Duodenal mucosa (tissue), 2 donors: ENCODE data around the gene TRMT10B.

Experiments
- H3K27ac ChIP-seq: one replicate; pipeline ENCODE4 v1.7.0; 2013; ENCODE audit warnings: low read depth, low read length
- H3K27me3 ChIP-seq, 2 donors: one replicate each; pipeline ENCODE4 v1.7.0; 2013; ENCODE audit warnings: low read length in 2 of 2, control low read depth in 1 of 2; ENCODE audit not compliant: insufficient read depth in 2 of 2, control insufficient read depth in 1 of 2
- H3K36me3 ChIP-seq, 2 donors: one replicate each; pipeline ENCODE4 v1.7.0; 2013; ENCODE audit warnings: low read length in 2 of 2, control low read depth in 1 of 2; ENCODE audit not compliant: insufficient read depth in 2 of 2, control insufficient read depth in 1 of 2
- H3K4me1 ChIP-seq, 2 donors: one replicate each; pipeline ENCODE4 v1.7.0; 2013; ENCODE audit warnings: low read length in 2 of 2, control low read depth in 1 of 2; ENCODE audit not compliant: insufficient read depth in 2 of 2, control insufficient read depth in 1 of 2
- H3K4me3 ChIP-seq, 2 donors: one replicate each; pipeline ENCODE4 v1.7.0; 2013; ENCODE audit warnings: low read length in 2 of 2, low read depth in 1 of 2
- H3K9ac ChIP-seq, 2 donors: one replicate each; pipeline ENCODE4 v1.7.0; 2013; ENCODE audit warnings: low read length in 2 of 2, low read depth in 1 of 2
- H3K9me3 ChIP-seq, 2 donors: one replicate each; pipeline ENCODE4 v1.7.0; 2013; ENCODE audit warnings: low read length in 2 of 2, control low read depth in 1 of 2; ENCODE audit not compliant: control insufficient read depth in 1 of 2

The TRMT10B gene

DNA sequence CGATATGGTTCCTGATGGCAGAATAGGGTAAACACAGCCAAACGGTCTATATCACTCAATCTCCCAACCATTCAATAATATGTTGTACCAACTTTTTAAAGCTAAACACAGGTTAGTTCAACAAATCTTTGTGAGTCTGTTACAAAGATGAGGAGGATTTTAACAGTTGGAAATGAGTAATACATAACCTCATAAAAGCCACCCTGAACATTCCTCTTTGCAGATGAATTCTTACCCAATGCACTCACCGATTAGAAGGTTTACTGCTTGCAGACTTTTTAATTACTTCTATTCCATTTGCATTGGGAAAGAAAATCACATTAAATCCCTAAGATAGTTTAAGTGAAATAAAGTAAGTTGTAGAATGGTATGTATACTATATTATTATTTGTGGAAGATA lies 23.3 kb upstream of the TRMT10B start:
- Histone ChIP-seq H3K4me3 (no peak overlapping the region), H3K4me1 (no peaks in the 10 kb centered on the region), H3K27ac (no peak overlapping the region), H3K9ac (no peak overlapping the region), H3K27me3 (no peaks in the 10 kb centered on the region), H3K36me3 (no peaks in the 10 kb centered on the region), H3K9me3 (no peaks in the 10 kb centered on the region)

DNA sequence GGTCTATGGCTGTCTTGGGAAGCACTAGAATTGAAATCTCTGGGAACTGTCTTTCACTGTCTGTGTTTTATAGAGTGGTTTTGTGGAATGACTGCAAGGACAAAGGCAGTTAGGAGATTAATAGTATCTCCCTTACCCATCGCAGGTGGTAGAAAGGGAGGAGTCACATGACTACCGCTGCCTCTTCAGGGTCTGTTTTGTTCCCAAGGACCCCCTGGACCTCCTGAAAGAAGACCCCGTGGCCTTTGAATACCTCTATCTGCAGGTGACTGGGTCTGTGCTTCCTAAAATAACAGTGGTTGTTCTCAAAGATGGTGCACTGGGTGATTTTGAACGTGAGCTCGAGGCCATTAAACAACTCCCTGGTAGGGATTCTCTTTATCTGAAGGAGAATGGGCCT lies 22.8 kb upstream of the TRMT10B start:
- no peaks in the 10 kb centered on the region for H3K36me3 ChIP-seq
- H3K27ac ChIP-seq = no peak overlapping the region
- H3K9ac ChIP-seq = no peak overlapping the region
- H3K27me3 ChIP-seq = no peaks in the 10 kb centered on the region
- H3K4me1 ChIP-seq = no peaks in the 10 kb centered on the region
- no peak overlapping the region for H3K4me3 ChIP-seq
- no peaks in the 10 kb centered on the region for H3K9me3 ChIP-seq

DNA sequence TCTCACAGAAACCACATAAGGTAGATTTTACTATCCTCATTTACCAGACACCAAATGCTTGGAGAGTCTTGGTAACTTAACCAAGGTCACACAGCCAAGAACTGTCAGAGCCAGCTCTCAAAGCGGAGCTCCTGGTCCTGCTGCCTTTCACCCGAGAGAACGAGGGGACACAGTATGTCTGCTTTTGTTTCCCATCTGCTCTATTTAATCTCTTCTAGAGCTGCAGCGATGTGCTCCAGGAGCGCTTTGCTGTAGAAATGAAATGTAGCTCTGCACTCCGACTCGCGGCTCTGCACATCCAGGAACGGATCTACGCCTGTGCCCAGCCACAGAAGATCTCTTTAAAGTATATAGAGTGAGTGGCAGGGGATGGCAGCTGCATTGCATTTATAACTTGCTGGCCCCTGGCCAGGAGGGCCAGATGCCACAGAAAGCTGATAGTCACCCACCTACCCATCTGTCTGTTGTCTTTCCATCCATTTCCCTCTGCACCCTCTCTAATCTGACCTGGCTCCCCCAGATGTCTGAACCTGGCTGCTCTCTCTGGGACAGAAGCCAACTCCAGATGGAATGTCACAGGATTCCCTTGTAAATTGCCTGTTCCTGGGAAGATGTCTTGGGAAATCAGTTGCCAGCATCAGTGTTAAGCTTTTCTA lies 21.4 kb upstream of the TRMT10B start:
- Histone ChIP-seq H3K4me1 (no peaks in the 10 kb centered on the region), H3K36me3 (no peaks in the 10 kb centered on the region), H3K27ac (no peak overlapping the region), H3K4me3 (no peak overlapping the region), H3K9me3 (no peaks in the 10 kb centered on the region), H3K9ac (no peak overlapping the region), H3K27me3 (no peaks in the 10 kb centered on the region)

DNA sequence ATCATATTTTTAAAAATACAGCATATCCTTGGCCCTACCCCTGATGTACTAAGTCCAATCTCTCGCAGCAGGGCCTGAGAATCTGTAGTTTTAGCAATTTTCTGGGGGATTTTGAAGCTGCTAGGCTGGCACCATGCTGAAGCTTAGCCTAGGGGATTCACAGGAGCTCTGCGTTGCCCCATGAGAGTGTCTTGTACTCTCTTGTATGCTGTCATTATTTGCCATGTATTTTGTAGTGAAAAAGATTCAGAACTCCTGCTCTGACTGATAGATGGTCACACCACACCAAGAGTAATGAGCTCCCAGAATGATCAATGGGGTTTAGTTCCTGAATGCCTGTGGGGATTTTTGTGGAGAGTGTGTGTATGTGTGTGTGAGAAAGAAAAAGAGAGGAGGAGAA lies 20.7 kb upstream of the TRMT10B start:
- no peak overlapping the region for H3K9ac ChIP-seq
- H3K36me3 ChIP-seq = no peaks in the 10 kb centered on the region
- H3K4me3 ChIP-seq = no peak overlapping the region
- no peak overlapping the region for H3K27ac ChIP-seq
- H3K27me3 ChIP-seq = no peaks in the 10 kb centered on the region
- no peaks in the 10 kb centered on the region for H3K4me1 ChIP-seq
- no peaks in the 10 kb centered on the region for H3K9me3 ChIP-seq

DNA sequence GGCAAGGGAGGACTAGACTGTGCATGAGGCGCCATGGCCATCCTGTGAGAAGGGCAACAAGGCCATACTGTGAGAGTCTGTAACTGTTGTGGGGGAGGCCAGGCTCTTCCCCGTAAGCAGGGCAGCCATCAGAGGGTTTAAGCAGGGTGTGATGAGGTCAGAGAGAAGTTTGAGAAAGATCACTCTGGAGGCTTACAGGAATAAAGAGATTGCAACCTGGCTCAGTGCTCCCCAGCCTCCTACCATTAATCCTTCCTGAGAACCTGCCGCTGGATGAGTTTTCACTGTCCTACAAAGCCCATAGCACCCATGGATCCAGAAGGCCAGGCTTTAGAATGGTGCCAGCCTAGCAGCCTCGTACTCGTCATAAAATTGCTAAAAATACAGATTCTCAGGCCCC lies 14.4 kb upstream of the TRMT10B start:
- Histone ChIP-seq H3K9me3 (no peaks in the 10 kb centered on the region), H3K27ac (no peak overlapping the region), H3K4me3 (no peak overlapping the region), H3K27me3 (no peaks in the 10 kb centered on the region), H3K4me1 (no peaks in the 10 kb centered on the region), H3K9ac (no peak overlapping the region), H3K36me3 (no peaks in the 10 kb centered on the region)

DNA sequence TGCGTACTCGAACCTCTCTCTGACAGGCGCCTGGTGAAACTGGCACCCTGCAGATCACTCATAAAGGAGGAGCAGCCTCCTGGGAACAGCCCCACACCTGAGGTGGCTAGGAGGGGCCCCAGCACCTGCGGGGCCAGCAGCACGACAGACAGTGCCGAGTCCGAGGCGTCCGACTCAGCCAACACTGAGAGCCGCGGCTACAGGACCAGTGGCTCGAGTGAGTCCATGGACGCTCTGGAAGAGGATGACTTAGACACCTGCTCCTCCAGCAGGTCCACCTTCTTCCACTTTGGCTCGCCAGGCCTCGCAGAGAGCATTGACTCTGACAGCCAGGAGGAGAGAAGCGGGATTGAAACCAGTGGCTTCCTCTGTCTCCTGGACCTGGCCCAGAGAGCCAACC lies 13.5 kb upstream of the TRMT10B start:
- H3K9ac ChIP-seq = no peak overlapping the region
- no peaks in the 10 kb centered on the region for H3K4me1 ChIP-seq
- H3K4me3 ChIP-seq = no peak overlapping the region
- no peaks in the 10 kb centered on the region for H3K27me3 ChIP-seq
- H3K9me3 ChIP-seq = no peaks in the 10 kb centered on the region
- no peaks in the 10 kb centered on the region for H3K36me3 ChIP-seq
- H3K27ac ChIP-seq = no peak overlapping the region

DNA sequence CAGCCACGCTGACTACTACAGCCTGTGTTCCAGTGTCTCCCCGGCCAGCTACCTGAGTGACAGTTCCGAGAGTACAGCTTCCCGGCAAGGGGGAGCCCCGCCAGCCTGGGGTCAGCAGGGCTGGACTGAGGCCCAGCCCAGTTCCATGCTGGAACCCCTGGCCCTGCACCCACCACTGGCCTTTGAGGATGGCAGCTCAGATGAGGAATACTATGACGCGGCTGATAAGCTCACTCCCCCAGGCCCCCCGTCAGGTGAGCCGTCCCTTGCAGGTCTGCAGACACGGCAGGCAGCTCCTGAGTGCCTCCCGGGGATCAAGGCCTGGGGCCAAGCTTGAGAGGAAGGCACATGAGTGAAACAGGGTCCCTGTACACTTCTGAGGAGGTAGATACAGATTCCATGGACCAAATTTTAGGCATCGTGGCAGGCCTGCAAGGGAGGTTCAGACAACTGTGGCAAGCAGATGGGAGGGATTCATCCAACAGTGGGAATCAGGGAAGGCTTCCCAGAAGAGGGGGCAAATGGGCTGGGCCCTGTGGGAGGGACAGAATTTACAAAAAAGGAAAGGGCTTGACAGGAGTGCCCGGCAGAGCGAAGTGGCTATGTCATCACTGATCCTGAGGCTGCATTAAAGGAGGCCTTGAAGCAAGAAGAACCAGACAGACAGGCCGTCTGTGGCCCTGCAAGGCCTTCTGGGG lies 12.8 kb upstream of the TRMT10B start:
- Histone ChIP-seq H3K27me3 (no peaks in the 10 kb centered on the region), H3K4me3 (no peak overlapping the region), H3K36me3 (no peaks in the 10 kb centered on the region), H3K4me1 (no peaks in the 10 kb centered on the region), H3K9ac (no peak overlapping the region), H3K9me3 (no peaks in the 10 kb centered on the region), H3K27ac (no peak overlapping the region)

DNA sequence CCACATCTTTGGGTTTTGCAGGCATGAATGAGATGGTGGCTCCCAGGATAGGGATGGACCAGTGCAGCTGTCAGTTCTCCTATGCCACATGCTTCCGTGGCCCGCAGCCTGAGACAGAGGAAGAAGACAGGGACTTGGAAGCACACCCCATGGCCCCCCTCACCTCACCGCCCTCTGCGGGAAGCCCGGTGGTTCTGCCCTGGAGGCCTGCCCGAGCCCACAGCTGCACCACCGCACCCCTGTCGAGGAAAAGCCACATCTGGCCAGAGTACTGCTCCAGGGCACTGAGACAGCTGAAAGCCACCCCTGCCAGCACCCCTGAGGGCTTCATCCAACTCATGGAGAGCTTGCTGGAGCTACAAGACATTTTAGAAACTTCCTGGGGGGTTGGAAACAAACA lies 7.6 kb upstream of the TRMT10B start:
- no peaks in the 10 kb centered on the region for H3K36me3 ChIP-seq

DNA sequence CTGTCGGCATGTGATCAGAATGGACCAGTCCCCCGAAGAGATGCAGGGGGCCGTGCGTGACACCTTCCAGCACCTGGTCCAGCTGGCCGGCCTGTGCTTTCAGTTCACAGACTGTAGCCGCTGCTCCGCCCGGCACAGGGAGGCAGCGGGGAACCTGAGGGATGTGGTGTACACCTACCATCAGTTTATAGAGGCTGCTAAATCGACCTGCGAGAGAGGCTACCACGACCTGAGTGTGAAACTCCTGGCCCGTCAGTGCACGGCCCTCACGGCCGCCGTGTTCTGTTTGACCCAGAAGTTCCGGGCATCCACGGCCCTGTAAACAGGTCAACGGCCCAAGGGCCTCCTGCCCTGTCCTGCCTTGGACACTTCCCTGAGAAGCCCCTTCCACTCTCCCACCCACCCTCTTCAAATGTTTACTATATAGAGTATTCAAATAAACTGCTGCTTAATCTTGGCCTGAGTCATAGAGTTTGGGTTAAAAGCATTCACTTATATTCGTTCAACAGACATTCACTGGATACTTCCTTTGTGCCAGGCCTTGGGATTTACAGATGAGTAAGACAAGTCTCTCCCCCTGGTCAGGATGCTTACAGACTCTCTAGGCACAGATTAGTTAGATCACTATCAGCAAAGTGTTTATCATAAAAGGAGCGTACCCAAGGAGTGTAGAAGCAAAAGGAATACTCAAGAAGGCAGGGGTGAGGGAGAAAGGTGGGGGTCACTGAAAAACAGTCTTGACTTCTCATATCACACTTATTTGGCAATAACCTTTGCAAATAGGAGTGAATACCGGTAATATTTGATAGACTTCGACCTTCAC lies 6.9 kb upstream of the TRMT10B start:
- Histone ChIP-seq H3K9ac (no peak overlapping the region), H3K27ac (no peak overlapping the region), H3K27me3 (no peaks in the 10 kb centered on the region), H3K36me3 (no peaks in the 10 kb centered on the region), H3K4me1 (no peaks in the 10 kb centered on the region), H3K9me3 (no peaks in the 10 kb centered on the region), H3K4me3 (no peak overlapping the region)

More for the DNA sequence above, 7.6 kb upstream of the TRMT10B start:
- no peaks in the 10 kb centered on the region for H3K27me3 ChIP-seq
- no peak overlapping the region for H3K9ac ChIP-seq
- H3K4me3 ChIP-seq = no peak overlapping the region
- no peaks in the 10 kb centered on the region for H3K4me1 ChIP-seq
- no peak overlapping the region for H3K27ac ChIP-seq
- no peaks in the 10 kb centered on the region for H3K9me3 ChIP-seq

DNA sequence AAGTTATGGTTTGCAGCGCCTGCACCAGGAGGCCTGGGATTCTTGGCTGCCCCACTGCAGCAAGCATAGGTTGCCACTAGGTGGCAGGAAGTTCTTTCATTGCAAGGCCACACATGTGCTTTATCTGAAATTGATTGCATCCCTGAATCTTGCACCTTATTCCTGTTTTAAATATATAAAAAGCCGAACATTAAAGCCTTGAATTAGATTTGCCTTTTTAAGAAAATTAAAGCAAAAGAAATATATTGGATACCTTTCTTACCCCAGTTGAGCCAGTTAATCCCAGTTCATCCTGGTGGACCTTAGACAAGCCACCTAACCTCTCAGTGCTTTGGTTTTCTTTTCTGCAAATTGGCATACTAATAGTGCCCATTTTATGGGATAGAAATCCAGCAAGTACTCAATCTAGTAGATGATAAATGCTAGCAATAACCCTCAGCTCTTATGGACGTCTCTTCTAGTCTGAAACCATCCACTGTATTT lies 6.3 kb upstream of the TRMT10B start:
- no peaks in the 10 kb centered on the region for H3K4me1 ChIP-seq
- no peak overlapping the region for H3K27ac ChIP-seq
- no peaks in the 10 kb centered on the region for H3K27me3 ChIP-seq
- H3K36me3 ChIP-seq = no peaks in the 10 kb centered on the region
- H3K9ac ChIP-seq = no peak overlapping the region
- H3K9me3 ChIP-seq = no peaks in the 10 kb centered on the region
- no peak overlapping the region for H3K4me3 ChIP-seq
